K562 (cell line): Measurements from ENCODE around the gene RBM5.

Experiments
- BACH1 ChIP-seq: fragments of 200-800 bp; sonication (Bioruptor generic); IDR thresholded peaks from 2 replicates; pipeline ENCODE4 v1.6.1; 2016; ENCODE audit warnings: missing genetic modification characterization, missing compliant biosample characterization
- HCFC1 ChIP-seq: IDR thresholded peaks from 2 replicates; pipeline ENCODE4 v1.6.1; 2012; ENCODE audit warnings: low read depth, low read length, improper control_type of control experiment
- POLR2AphosphoS5 ChIP-seq: IDR thresholded peaks from 2 replicates; pipeline ENCODE4 v1.6.1; 2011; ENCODE audit warnings: mild to moderate bottlenecking, low read depth, low read length, moderate library complexity; ENCODE audit not compliant: control insufficient read depth, insufficient read depth
- SP1 ChIP-seq: sonication (generic); formaldehyde crosslinking; IDR thresholded peaks from 2 replicates; pipeline ENCODE4 v1.8.1; 2022; ENCODE audit warnings: mild to moderate bottlenecking, missing genetic modification reagents
- TARDBP ChIP-seq: fragments of 450-650 bp; IDR thresholded peaks from 2 replicates; pipeline ENCODE4 v1.6.1; 2016
- ZNF197 ChIP-seq: fragments of 200-800 bp; sonication (Bioruptor generic); IDR thresholded peaks from 2 replicates; pipeline ENCODE4 v1.6.1; 2016; ENCODE audit warnings: low read depth, missing genetic modification characterization, missing compliant biosample characterization
- TF ChIP-seq, protein P1 (sequence below): fragments of 450-650 bp; formaldehyde crosslinking; conservative IDR thresholded peaks from 2 replicates; pipeline ENCODE4 v1.4.0; 2022; ENCODE audit warnings: mild to moderate bottlenecking, missing genetic modification characterization
- TF ChIP-seq, protein P2 (sequence below), 3 experiments: IDR thresholded peaks in 2 of 3; conservative IDR thresholded peaks in 1 of 3; 2 replicates each; pipeline ENCODE4 v1.5.1; 2011 to 2012; ENCODE audit warnings: low read length in 3 of 3, mild to moderate bottlenecking in 3 of 3, control low read depth in 2 of 3, improper control_type of control experiment in 1 of 3, inconsistent platforms in 1 of 3, low read depth in 1 of 3, mixed read lengths in 1 of 3, moderate library complexity in 1 of 3; ENCODE audit not compliant: insufficient read depth in 2 of 3

DNA sequence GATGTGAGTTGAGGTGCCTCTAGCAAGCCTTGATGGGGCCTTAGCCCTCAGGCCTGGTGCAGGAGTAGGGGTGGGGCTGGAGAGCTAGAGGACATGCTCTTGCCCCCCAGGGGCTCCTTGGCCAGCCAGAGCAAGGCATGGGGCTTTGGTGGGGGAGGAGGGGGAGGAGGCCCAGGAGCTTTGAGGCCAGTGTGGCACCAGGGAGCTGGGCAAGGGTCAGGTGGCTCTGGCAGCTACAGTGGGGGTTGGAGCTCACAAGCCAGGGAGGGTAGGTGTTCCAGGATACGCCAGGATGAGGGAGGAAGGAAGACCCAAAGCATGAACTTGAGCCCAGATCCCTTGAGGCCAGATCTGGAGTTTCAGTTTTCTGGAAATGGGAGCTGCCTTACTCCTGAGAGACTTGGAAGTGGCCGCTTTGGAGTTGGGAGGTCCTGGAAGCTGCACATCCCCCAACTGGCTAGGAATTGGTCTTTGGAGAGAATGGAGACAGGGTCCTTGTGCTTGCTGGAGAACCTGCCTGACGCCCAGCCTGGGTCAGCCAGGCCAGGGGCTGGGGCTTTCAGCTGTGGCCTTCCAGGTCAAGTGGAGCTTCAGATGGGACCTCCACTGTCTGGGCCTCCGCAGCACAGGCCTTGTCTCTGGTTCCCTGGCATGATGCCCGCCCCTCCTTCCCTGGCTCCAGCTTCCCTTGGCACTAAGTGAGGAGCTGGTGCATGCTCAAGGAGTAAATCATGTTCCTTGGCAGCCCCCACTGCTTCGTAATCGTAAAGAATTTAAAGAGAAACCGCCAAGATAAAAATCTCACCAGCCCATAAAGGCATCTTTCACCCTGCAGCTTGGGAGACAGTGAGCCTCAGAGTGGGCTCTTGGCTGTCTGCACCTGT is 75.1 kb downstream of the RBM5 start:
- TF ChIP-seq ZNF197 (CRISPR knock-in tag) (no peak), TARDBP (no peak), POLR2AphosphoS5 (no peak), HCFC1 (no peak), SP1 (no peak), BACH1 (tag) (no peak)
- TF ChIP-seq, protein P1, sequence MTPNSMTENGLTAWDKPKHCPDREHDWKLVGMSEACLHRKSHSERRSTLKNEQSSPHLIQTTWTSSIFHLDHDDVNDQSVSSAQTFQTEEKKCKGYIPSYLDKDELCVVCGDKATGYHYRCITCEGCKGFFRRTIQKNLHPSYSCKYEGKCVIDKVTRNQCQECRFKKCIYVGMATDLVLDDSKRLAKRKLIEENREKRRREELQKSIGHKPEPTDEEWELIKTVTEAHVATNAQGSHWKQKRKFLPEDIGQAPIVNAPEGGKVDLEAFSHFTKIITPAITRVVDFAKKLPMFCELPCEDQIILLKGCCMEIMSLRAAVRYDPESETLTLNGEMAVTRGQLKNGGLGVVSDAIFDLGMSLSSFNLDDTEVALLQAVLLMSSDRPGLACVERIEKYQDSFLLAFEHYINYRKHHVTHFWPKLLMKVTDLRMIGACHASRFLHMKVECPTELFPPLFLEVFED (CRISPR knock-in tag), result no peak
- TF ChIP-seq, protein P2, sequence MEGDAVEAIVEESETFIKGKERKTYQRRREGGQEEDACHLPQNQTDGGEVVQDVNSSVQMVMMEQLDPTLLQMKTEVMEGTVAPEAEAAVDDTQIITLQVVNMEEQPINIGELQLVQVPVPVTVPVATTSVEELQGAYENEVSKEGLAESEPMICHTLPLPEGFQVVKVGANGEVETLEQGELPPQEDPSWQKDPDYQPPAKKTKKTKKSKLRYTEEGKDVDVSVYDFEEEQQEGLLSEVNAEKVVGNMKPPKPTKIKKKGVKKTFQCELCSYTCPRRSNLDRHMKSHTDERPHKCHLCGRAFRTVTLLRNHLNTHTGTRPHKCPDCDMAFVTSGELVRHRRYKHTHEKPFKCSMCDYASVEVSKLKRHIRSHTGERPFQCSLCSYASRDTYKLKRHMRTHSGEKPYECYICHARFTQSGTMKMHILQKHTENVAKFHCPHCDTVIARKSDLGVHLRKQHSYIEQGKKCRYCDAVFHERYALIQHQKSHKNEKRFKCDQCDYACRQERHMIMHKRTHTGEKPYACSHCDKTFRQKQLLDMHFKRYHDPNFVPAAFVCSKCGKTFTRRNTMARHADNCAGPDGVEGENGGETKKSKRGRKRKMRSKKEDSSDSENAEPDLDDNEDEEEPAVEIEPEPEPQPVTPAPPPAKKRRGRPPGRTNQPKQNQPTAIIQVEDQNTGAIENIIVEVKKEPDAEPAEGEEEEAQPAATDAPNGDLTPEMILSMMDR (IDR thresholded peaks at IDR 0.05 in 2 of 3, conservative IDR thresholded peaks at IDR 0.05 in 1 of 3; ENCODE audit: insufficient read depth in 2 of 3, low read depth in 1 of 3, low read length in 3 of 3), result no peak
